B cell (primary cell): Measurements from ENCODE around the gene MBP.

ENCODE experiments used
- EZH2 ChIP-seq: IDR thresholded peaks from 2 replicates; pipeline ENCODE4 v1.6.1; 2012; ENCODE audit warnings: borderline replicate concordance, low read depth, mild to moderate bottlenecking, moderate library complexity, low read length; ENCODE audit not compliant: insufficient read depth, poor library complexity, severe bottlenecking
- TF ChIP-seq, protein P1 (sequence below): fragments of 200-600 bp; IDR thresholded peaks from one replicate; pipeline ENCODE4 v1.8.0; 2022; ENCODE audit warnings: antibody characterized with exemption, mild to moderate bottlenecking

DNA sequence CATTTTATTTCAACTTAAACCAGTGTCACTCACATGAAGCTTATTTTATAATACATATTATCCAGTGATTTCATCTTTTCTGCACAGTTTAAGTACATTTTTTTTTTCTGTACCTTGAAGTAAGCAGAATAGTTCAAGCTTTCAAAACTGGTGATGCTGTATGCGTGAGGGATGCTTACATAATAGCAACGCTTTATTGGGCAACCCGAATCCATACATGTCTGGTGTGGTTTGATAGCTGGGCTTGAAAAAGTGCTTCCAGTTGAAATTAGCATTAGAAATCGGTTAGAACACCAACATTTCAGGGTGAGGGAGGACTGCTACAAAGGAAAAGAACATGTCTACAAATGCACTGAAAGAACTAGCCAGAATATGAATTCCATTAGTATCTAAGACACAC is 117.4 kb downstream of the MBP start:
- TF ChIP-seq, protein P1, sequence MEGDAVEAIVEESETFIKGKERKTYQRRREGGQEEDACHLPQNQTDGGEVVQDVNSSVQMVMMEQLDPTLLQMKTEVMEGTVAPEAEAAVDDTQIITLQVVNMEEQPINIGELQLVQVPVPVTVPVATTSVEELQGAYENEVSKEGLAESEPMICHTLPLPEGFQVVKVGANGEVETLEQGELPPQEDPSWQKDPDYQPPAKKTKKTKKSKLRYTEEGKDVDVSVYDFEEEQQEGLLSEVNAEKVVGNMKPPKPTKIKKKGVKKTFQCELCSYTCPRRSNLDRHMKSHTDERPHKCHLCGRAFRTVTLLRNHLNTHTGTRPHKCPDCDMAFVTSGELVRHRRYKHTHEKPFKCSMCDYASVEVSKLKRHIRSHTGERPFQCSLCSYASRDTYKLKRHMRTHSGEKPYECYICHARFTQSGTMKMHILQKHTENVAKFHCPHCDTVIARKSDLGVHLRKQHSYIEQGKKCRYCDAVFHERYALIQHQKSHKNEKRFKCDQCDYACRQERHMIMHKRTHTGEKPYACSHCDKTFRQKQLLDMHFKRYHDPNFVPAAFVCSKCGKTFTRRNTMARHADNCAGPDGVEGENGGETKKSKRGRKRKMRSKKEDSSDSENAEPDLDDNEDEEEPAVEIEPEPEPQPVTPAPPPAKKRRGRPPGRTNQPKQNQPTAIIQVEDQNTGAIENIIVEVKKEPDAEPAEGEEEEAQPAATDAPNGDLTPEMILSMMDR, result no peak
- no peak for TF ChIP-seq EZH2
